ENCODE data around the gene PPP2R2B.
A peak's percentile ranks its signal among the peaks of the same experiment; 100 is the strongest.

Gene PPP2R2B

GRCh38 chr5:146690880-146691355 is 187.6 kb downstream of the PPP2R2B start:
- no peak overlapping the region for H3K27ac Mint-ChIP-seq (ENCODE audit: low read depth)

GRCh38 chr5:146687630-146688029 is 190.9 kb downstream of the PPP2R2B start:
- H3K4me1 Mint-ChIP-seq = no peaks in the 10 kb centered on the region
- no peaks in the 10 kb centered on the region for H3K27me3 Mint-ChIP-seq

More at GRCh38 chr5:146690880-146691355, 187.6 kb downstream of the PPP2R2B start:
- ATAC-seq (replicated peaks; ENCODE audit: extremely low read depth, poor library complexity, severe bottlenecking) (no peak), DNase-seq (ENCODE audit: low spot score in 2 of 2) (no peak)
- Mint-ChIP-seq H3K4me3 (no peak overlapping the region), H3K36me3 (ENCODE audit: insufficient read depth) (peaks cover 10% of the 10 kb centered on the region), H3K27me3 (no peaks in the 10 kb centered on the region), H3K4me1 (no peaks in the 10 kb centered on the region), H3K9me3 (no peaks in the 10 kb centered on the region)

GRCh38 chr5:146683861-146684260 is 194.7 kb downstream of the PPP2R2B start:
- H3K4me3 Mint-ChIP-seq = no peak overlapping the region
- DNase-seq (ENCODE audit: low spot score in 2 of 2) (no peak), ATAC-seq (replicated peaks; ENCODE audit: extremely low read depth, poor library complexity, severe bottlenecking) (no peak)
- no peaks in the 10 kb centered on the region for H3K27me3 Mint-ChIP-seq
- H3K4me1 Mint-ChIP-seq = no peaks in the 10 kb centered on the region
- H3K9me3 Mint-ChIP-seq = no peaks in the 10 kb centered on the region
- peaks cover 8% of the 10 kb centered on the region for H3K36me3 Mint-ChIP-seq (ENCODE audit: insufficient read depth)
- H3K27ac Mint-ChIP-seq (ENCODE audit: low read depth) = no peak overlapping the region

More at GRCh38 chr5:146687630-146688029, 190.9 kb downstream of the PPP2R2B start:
- Mint-ChIP-seq H3K4me3 (no peak overlapping the region), H3K9me3 (no peaks in the 10 kb centered on the region), H3K36me3 (ENCODE audit: insufficient read depth) (peaks cover 13% of the 10 kb centered on the region), H3K27ac (ENCODE audit: low read depth) (no peak overlapping the region)
- no peak for ATAC-seq (replicated peaks; ENCODE audit: extremely low read depth, poor library complexity, severe bottlenecking)
- no peak for DNase-seq (ENCODE audit: low spot score in 2 of 2)

- Mint-ChIP-seq H3K27ac (ENCODE audit: low read depth) (no peak overlapping the region), H3K4me1 (no peaks in the 10 kb centered on the region), H3K36me3 (ENCODE audit: insufficient read depth) (peaks cover 5% of the 10 kb centered on the region), H3K9me3 (no peaks in the 10 kb centered on the region), H3K27me3 (no peaks in the 10 kb centered on the region), H3K4me3 (no peak overlapping the region)
- DNase-seq (ENCODE audit: low spot score in 2 of 2) = no peak
- no peak for ATAC-seq (replicated peaks; ENCODE audit: extremely low read depth, poor library complexity, severe bottlenecking)
These were observed 195.5 kb downstream of the PPP2R2B start for GRCh38 chr5:146682899-146683532.

- DNase-seq (ENCODE audit: low spot score in 2 of 2) (no peak), ATAC-seq (replicated peaks; ENCODE audit: extremely low read depth, poor library complexity, severe bottlenecking) (no peak)
- H3K4me1 Mint-ChIP-seq = peaks cover under 1% of the 10 kb centered on the region
- H3K27ac Mint-ChIP-seq (ENCODE audit: low read depth) = no peak overlapping the region
- H3K27me3 Mint-ChIP-seq = no peaks in the 10 kb centered on the region
- H3K9me3 Mint-ChIP-seq = no peaks in the 10 kb centered on the region
- peaks cover 5% of the 10 kb centered on the region for H3K36me3 Mint-ChIP-seq (ENCODE audit: insufficient read depth)
- H3K4me3 Mint-ChIP-seq = no peak overlapping the region
These were observed 196.9 kb downstream of the PPP2R2B start for GRCh38 chr5:146681585-146682105.

DNA sequence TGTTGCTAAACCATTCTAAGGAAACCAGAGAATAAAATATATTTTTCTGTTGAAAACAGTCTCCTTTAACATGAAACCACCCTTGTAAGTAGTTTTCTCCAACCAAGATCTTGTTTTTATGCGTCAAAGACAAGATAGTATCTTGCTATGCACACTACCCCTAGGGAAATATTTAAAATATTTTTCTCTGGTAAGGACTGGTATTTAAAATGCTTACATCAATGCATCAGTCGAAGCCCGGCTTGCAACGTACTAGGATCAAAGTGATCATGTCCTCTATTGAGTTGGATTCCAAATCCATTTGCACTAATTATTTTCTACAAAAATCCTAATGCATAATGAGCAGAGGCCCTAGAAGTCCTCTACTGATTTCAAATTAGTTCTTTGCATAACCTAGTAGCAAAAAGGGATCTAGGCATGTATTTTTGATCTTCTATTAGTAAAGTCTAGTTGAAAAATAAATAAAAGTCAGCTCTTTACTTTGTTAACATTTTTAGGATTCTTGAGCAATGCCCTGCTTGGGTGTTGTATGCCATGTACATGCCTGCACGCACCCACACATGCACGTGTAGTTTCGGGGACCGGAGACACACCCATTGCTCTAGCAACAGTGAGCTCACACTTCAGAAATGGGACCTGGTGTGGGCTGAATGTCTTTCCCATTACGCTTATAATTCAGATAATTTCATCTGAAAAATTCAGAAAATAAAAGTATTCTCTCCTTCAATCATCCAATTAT is 197.5 kb downstream of the PPP2R2B start:
- H3K4me3 Mint-ChIP-seq = no peak overlapping the region
- no peaks in the 10 kb centered on the region for H3K9me3 Mint-ChIP-seq
- no peaks in the 10 kb centered on the region for H3K27me3 Mint-ChIP-seq
- no peak for DNase-seq (ENCODE audit: low spot score in 2 of 2)
- peaks cover 6% of the 10 kb centered on the region for H3K4me1 Mint-ChIP-seq
- no peak overlapping the region for H3K27ac Mint-ChIP-seq (ENCODE audit: low read depth)
- H3K36me3 Mint-ChIP-seq (ENCODE audit: insufficient read depth) = peaks cover 4% of the 10 kb centered on the region
- ATAC-seq (replicated peaks; ENCODE audit: extremely low read depth, poor library complexity, severe bottlenecking) = no peak

DNA sequence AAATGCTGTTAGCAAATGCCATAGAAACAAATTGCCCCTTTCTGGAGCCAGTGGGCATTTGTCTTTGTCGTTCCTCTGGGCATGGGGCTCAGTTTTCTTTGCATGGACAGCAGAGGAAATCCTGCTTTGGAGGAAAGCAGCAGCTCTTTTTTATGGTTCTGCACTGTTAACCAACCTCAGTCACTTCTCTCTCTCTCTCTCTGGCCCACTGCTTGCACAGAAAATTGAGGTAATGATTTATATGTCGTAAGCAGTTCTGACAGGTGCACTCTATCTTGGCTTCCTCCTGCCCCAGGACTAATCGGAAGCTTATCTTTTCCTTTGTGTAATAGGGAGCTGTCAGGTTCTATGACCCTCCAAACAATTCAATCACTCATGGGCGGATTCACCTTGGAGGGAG is 202.9 kb downstream of the PPP2R2B start:
- Mint-ChIP-seq H3K27me3 (no peaks in the 10 kb centered on the region), H3K36me3 (ENCODE audit: insufficient read depth) (peaks cover 7% of the 10 kb centered on the region), H3K4me3 (no peak overlapping the region), H3K4me1 (peaks cover 6% of the 10 kb centered on the region), H3K27ac (ENCODE audit: low read depth) (no peak overlapping the region), H3K9me3 (no peaks in the 10 kb centered on the region)
- ATAC-seq (replicated peaks; ENCODE audit: extremely low read depth, poor library complexity, severe bottlenecking) (no peak), DNase-seq (ENCODE audit: low spot score in 2 of 2) (no peak)

DNA sequence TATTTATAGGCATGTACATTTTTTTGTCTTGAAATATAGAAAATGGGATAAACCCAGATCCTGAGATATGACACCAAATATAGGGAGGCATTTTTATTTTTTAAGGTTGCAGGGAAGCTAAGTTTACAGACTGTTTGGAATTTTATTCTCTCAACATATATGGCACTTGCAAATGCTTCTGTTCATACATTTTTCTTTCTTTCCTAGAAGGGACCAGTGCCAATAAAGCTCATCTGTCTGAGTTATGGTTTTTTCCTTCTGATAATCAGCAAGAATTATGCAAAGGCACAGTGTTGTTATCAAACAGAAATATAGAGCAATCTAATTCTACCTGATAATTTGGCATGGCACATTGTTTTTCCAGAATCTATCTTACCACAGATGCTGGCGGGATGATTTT is 205.7 kb downstream of the PPP2R2B start:
- no peak overlapping the region for H3K4me3 Mint-ChIP-seq

GRCh38 chr5:146671561-146672295 is 206.8 kb downstream of the PPP2R2B start:
- H3K36me3 Mint-ChIP-seq (ENCODE audit: insufficient read depth) = peaks cover 7% of the 10 kb centered on the region
- no peaks in the 10 kb centered on the region for H3K27me3 Mint-ChIP-seq
- no peak overlapping the region for H3K4me3 Mint-ChIP-seq
- ATAC-seq (replicated peaks; ENCODE audit: extremely low read depth, poor library complexity, severe bottlenecking) (no peak), DNase-seq (ENCODE audit: low spot score in 2 of 2) (no peak)
- H3K4me1 Mint-ChIP-seq = peaks cover 6% of the 10 kb centered on the region
- no peaks in the 10 kb centered on the region for H3K9me3 Mint-ChIP-seq
- H3K27ac Mint-ChIP-seq (ENCODE audit: low read depth) = no peak overlapping the region

More for the DNA sequence above, 205.7 kb downstream of the PPP2R2B start:
- Mint-ChIP-seq H3K4me1 (peaks cover 6% of the 10 kb centered on the region), H3K36me3 (ENCODE audit: insufficient read depth) (peaks cover 7% of the 10 kb centered on the region), H3K9me3 (no peaks in the 10 kb centered on the region), H3K27me3 (no peaks in the 10 kb centered on the region), H3K27ac (ENCODE audit: low read depth) (no peak overlapping the region)
- ATAC-seq (replicated peaks; ENCODE audit: extremely low read depth, poor library complexity, severe bottlenecking) = no peak
- no peak for DNase-seq (ENCODE audit: low spot score in 2 of 2)

GRCh38 chr5:146669656-146670055 is 208.9 kb downstream of the PPP2R2B start:
- Mint-ChIP-seq H3K27me3 (no peaks in the 10 kb centered on the region), H3K4me1 (no peaks in the 10 kb centered on the region), H3K36me3 (ENCODE audit: insufficient read depth) (peaks cover 2% of the 10 kb centered on the region), H3K27ac (ENCODE audit: low read depth) (no peak overlapping the region), H3K4me3 (no peak overlapping the region), H3K9me3 (no peaks in the 10 kb centered on the region)
- ATAC-seq (replicated peaks; ENCODE audit: extremely low read depth, poor library complexity, severe bottlenecking) (no peak), DNase-seq (ENCODE audit: low spot score in 2 of 2) (no peak)

GRCh38 chr5:146667633-146668272 is 210.8 kb downstream of the PPP2R2B start:
- H3K9me3 Mint-ChIP-seq = no peaks in the 10 kb centered on the region
- ATAC-seq (replicated peaks; ENCODE audit: extremely low read depth, poor library complexity, severe bottlenecking) (no peak), DNase-seq (ENCODE audit: low spot score in 2 of 2) (no peak)
- no peak overlapping the region for H3K4me3 Mint-ChIP-seq
- H3K27ac Mint-ChIP-seq (ENCODE audit: low read depth) = no peak overlapping the region
- H3K36me3 Mint-ChIP-seq (ENCODE audit: insufficient read depth) = peaks cover 2% of the 10 kb centered on the region
- H3K4me1 Mint-ChIP-seq = no peaks in the 10 kb centered on the region
- H3K27me3 Mint-ChIP-seq = no peaks in the 10 kb centered on the region

DNA sequence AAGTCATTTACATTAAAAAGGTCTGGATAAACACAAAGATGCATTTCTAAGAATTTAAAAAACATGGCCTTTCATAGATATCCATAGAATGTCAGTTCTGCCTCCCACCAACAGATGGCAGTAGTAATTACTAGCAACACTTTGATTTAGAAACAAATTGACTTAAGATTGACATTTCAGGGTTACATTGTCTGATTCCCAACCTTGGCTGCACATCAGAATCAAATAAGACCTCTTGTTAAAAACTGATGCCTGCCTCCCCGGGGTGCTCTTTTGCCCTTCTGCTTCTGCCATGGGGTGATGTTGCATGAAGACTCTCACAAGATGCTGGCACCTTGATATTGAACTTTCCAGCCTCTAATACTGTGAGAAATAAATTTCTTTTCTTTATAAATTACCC is 216.3 kb downstream of the PPP2R2B start:
- H3K27ac Mint-ChIP-seq (ENCODE audit: low read depth) = no peak overlapping the region
- DNase-seq (ENCODE audit: low spot score in 2 of 2) = peak in 1 of 2 donors; percentile 9
- H3K36me3 Mint-ChIP-seq (ENCODE audit: insufficient read depth) = peaks cover 2% of the 10 kb centered on the region
- peak; percentile 19 for ATAC-seq (replicated peaks; ENCODE audit: extremely low read depth, poor library complexity, severe bottlenecking)
- no peaks in the 10 kb centered on the region for H3K27me3 Mint-ChIP-seq
- H3K9me3 Mint-ChIP-seq = no peaks in the 10 kb centered on the region
- no peaks in the 10 kb centered on the region for H3K4me1 Mint-ChIP-seq
- H3K4me3 Mint-ChIP-seq = no peak overlapping the region

All from central memory CD8-positive, alpha-beta T cell (primary cell).